ENCODE measurements around the gene RHOG.

Gene RHOG

DNA sequence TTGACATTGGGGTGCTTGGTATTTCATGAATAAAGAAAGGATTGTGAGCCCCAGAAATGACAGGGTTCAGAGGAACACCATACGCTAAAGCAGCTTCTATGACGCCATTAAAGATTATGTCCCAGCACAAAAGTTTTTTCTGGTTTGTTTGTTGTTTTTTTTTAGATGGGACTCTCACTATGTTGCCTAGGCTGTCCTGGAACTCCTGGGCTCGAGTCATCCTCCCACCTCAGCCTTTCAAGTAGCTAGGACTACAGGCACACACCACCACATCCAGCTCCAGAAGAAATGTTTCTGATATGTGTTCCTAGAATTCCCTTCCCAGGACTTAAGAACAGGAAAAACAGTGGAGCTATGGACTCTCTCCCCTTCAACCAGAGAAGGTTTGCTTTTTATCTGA lies 2.6 kb upstream of the RHOG start:
- Histone ChIP-seq H3K27ac (no peak overlapping the region), H3K27me3 (no peaks in the 10 kb centered on the region), H3K4me3 (no peak overlapping the region), H3K4me1 (peaks cover 0 to 21% (median 11%) of the 10 kb centered on the region in 4 donors), H3K9me3 (no peaks in the 10 kb centered on the region), H3K36me3 (no peaks in the 10 kb centered on the region)
- intact Hi-C loops (cut with DNase I; ENCODE audit: low total_unique reads), result loop anchor here (5.0 kb wide), 2 partner anchors 46 to 249 kb away; partner anchors contain the start of genes NUP98 and RRM1
- TF ChIP-seq, protein P1, sequence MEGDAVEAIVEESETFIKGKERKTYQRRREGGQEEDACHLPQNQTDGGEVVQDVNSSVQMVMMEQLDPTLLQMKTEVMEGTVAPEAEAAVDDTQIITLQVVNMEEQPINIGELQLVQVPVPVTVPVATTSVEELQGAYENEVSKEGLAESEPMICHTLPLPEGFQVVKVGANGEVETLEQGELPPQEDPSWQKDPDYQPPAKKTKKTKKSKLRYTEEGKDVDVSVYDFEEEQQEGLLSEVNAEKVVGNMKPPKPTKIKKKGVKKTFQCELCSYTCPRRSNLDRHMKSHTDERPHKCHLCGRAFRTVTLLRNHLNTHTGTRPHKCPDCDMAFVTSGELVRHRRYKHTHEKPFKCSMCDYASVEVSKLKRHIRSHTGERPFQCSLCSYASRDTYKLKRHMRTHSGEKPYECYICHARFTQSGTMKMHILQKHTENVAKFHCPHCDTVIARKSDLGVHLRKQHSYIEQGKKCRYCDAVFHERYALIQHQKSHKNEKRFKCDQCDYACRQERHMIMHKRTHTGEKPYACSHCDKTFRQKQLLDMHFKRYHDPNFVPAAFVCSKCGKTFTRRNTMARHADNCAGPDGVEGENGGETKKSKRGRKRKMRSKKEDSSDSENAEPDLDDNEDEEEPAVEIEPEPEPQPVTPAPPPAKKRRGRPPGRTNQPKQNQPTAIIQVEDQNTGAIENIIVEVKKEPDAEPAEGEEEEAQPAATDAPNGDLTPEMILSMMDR (IDR thresholded peaks at IDR 0.05), result no peak
- no peak for DNase-seq

GRCh38 chr11:3841426-3842350 lies 929 bp upstream of the RHOG start:
- DNase-seq, result peak; percentile 76 to 91
- intact Hi-C loops (cut with DNase I; ENCODE audit: low total_unique reads), result loop anchor here (5.0 kb wide), 2 partner anchors 44 to 251 kb away; partner anchors contain the start of genes NUP98 and RRM1
- H3K9me3 ChIP-seq, result no peaks in the 10 kb centered on the region

GRCh38 chr11:3840004-3840869 lies 522 bp downstream of the RHOG start:
- peak in 1 of 2 donors; percentile 71 for DNase-seq
- Histone ChIP-seq H3K27ac (peak overlapping the region; percentile 94 to 99), H3K9me3 (no peaks in the 10 kb centered on the region), H3K27me3 (no peaks in the 10 kb centered on the region), H3K4me1 (peaks cover 0 to 45% (median 16%) of the 10 kb centered on the region in 4 donors), H3K36me3 (peaks cover 0 to 2% (median 0%) of the 10 kb centered on the region in 3 donors), H3K4me3 (peak overlapping the region; percentile 96 to 99)
- TF ChIP-seq, protein P1 (IDR thresholded peaks at IDR 0.05), result no peak
- intact Hi-C loops (cut with DNase I; ENCODE audit: low total_unique reads), result loop anchor here (5.0 kb wide), 2 partner anchors 43 to 252 kb away; partner anchors contain the start of genes NUP98 and RRM1

More at GRCh38 chr11:3841426-3842350, 929 bp upstream of the RHOG start:
- Histone ChIP-seq H3K36me3 (no peaks in the 10 kb centered on the region), H3K4me1 (peaks cover 0 to 34% (median 16%) of the 10 kb centered on the region in 4 donors), H3K27ac (peak overlapping the region; percentile 94 to 99), H3K27me3 (no peaks in the 10 kb centered on the region), H3K4me3 (peak overlapping the region; percentile 96 to 99)
- TF ChIP-seq, protein P1 (IDR thresholded peaks at IDR 0.05), result peak; percentile 57 to 82

DNA sequence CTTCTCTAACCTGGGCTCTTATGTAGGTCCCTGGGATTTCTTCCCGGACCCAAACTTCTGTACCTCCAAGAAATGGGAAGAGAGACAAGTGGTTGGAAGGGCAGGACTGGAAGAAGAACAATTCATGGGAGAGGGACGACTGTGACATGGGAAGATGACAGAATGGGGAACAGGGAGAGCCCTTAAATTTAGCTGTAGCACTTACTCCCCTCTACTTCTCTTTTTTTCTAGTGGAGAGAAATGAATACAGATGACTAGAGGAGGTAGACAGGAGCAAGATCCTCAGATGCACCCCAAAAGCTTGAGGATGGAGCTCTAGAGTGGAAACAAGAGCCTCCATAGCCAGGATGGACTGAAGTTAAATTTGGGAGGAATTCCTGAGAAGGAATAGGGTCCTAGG lies 2.3 kb downstream of the RHOG start:
- Histone ChIP-seq H3K36me3 (peaks cover 0 to 5% (median 0%) of the 10 kb centered on the region in 3 donors), H3K9me3 (no peaks in the 10 kb centered on the region), H3K27me3 (no peaks in the 10 kb centered on the region), H3K4me3 (no peak overlapping the region), H3K27ac (peak overlapping the region in 1 of 2 donors; percentile 12), H3K4me1 (peaks cover 0 to 55% (median 16%) of the 10 kb centered on the region in 4 donors)
- TF ChIP-seq, protein P1 (IDR thresholded peaks at IDR 0.05), result no peak
- no peak for DNase-seq
- intact Hi-C loops (cut with DNase I; ENCODE audit: low total_unique reads), result no loop called here

GRCh38 chr11:3837793-3838192 lies 3.0 kb downstream of the RHOG start:
- H3K4me3 ChIP-seq, result no peak overlapping the region
- TF ChIP-seq, protein P1 (IDR thresholded peaks at IDR 0.05), result no peak
- no peaks in the 10 kb centered on the region for H3K9me3 ChIP-seq
- H3K4me1 ChIP-seq, result peaks cover 0 to 55% (median 16%) of the 10 kb centered on the region in 4 donors
- H3K36me3 ChIP-seq, result peaks cover 0 to 7% (median 0%) of the 10 kb centered on the region in 3 donors
- no peak overlapping the region for H3K27ac ChIP-seq
- peak; percentile 66 to 75 for DNase-seq
- H3K27me3 ChIP-seq, result no peaks in the 10 kb centered on the region
- intact Hi-C loops (cut with DNase I; ENCODE audit: low total_unique reads), result no loop called here

All from tibial artery (tissue), 4 donors.